ENCODE data around the gene KCNJ11.

DNA sequence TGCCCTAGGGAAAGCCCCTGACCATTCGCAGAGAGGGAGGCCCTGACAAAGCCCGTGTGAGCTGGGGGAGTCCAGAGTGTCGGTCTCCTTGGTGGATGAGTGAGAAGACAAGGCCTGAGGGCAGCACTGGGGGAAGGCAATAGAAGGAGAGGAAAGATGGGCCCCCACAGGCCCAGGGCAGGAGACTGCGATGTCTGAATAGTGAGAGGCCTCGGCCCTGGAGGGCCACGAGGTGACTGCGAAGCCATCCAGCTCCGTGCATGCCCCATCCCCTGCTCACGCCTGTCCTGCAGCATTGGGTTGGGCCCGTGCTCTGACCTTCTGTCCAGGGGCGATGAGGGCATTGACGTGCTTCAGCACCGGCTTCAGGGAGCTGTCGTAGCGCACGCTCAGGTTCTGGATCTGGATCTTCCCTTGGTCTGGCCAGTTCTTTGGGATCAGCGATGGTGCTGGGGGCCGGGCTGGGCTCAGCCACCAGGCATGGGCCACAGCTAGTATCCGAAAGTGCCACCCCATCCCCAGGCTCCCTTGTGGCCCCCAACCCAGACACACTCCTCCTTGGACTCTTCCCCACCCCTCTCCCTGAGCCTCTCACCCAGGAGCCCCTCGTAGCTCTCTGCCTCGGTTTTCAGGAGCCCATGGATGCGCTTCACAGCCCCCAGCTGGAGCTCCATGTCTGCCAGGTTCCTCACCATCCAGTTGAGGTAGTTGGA is 8.3 kb upstream of the KCNJ11 start:
- no peak for TF ChIP-seq CTCF (IDR thresholded peaks at IDR 0.05)
- no peak for TF ChIP-seq POLR2A (IDR thresholded peaks at IDR 0.05)

All from adrenal gland (tissue), 5 donors.